ENCODE results near the gene IQGAP1.

Gene IQGAP1

DNA sequence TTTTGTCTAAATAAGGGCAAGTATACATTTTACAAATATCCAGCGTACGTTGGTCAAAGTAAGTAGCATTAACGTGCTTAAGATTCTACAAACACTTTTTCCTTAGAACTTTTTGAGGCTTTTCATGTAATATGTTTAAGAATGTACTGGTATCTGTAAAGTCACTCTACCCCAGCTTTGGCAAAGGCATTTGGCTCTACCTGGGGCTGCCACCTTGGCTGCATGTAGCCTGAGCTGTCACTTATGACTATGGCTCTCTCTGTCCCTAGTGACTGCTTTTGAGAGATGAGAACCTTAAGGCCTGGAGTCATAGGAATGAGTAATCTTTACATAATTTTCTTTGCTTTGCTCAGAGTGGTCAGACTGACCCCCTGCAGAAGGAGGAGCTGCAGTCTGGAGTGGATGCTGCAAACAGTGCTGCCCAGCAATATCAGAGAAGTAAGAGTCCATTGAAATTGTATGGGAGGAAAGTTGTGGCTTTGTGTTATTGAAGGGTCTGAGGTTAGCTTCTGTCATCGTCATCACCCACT is 61.2 kb downstream of the IQGAP1 start:
- TF ChIP-seq, protein P1, sequence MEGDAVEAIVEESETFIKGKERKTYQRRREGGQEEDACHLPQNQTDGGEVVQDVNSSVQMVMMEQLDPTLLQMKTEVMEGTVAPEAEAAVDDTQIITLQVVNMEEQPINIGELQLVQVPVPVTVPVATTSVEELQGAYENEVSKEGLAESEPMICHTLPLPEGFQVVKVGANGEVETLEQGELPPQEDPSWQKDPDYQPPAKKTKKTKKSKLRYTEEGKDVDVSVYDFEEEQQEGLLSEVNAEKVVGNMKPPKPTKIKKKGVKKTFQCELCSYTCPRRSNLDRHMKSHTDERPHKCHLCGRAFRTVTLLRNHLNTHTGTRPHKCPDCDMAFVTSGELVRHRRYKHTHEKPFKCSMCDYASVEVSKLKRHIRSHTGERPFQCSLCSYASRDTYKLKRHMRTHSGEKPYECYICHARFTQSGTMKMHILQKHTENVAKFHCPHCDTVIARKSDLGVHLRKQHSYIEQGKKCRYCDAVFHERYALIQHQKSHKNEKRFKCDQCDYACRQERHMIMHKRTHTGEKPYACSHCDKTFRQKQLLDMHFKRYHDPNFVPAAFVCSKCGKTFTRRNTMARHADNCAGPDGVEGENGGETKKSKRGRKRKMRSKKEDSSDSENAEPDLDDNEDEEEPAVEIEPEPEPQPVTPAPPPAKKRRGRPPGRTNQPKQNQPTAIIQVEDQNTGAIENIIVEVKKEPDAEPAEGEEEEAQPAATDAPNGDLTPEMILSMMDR (conservative IDR thresholded peaks at IDR 0.05): no peak
- TF ChIP-seq ZFX (IDR thresholded peaks at IDR 0.05): no peak
- H3K27ac ChIP-seq: no peak overlapping the region

DNA sequence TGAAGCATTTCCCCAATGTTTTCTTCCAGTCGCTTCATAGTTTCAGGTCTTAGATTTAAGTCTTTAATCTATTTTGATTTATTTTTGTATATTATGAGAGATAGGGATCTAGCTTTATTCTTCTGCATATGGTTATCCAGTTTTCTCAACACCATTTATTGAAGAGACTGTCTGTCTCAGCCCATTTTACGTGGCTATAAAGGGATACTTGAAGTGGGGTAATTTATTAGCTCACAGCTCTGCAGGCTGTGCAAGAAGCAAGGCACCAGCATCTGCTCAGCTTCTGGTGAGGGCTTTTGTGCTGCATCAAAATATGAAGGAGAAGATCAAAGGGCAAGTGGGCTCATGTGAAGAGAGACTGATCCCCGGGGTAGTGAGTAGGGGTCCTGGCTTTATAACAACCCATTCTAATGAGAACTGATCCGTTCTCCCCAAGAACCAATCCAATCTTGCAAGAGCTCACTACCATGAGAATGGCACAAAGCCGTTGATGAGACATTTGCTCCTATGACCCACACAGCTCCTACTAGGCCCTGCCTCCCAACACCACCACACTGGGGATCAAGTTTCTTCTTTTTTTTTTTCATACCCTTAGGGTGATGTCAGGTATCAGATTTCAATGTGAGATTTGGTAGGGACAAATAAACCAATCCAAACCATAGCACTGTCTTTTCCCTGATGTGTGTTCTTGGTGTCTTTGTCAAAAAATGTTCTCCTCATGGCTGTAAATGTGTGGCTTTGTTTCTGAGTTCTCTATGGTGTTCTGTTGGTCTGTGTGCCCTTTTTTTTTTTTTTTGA is 63.2 kb downstream of the IQGAP1 start:
- H3K27ac ChIP-seq: 0 out of 2 replicates have a peak overlapping the region, but pooled peaks have one; percentile 22
- TF ChIP-seq, protein P1 (conservative IDR thresholded peaks at IDR 0.05): no peak
- TF ChIP-seq ZFX (IDR thresholded peaks at IDR 0.05): no peak

DNA sequence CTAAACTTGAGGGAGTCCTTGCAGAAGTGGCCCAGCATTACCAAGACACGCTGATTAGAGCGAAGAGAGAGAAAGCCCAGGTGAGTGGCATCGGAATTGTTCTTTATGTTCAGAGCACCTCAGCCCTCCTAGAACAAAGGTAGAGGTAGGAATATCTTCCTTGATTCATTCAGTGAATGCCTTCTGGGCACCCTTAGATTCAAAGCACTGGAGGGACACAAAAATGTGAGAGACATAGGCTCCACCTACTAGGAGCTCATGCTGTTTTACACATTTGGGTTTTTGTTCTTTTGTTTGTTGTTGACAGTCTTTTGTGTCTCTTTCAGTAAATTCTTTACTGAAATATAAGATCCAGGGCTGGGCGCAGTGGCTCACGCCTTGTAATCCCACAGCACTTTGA is 68.2 kb downstream of the IQGAP1 start:
- H3K27ac ChIP-seq: no peak overlapping the region
- TF ChIP-seq ZFX (IDR thresholded peaks at IDR 0.05): no peak
- TF ChIP-seq, protein P1 (conservative IDR thresholded peaks at IDR 0.05): no peak

DNA sequence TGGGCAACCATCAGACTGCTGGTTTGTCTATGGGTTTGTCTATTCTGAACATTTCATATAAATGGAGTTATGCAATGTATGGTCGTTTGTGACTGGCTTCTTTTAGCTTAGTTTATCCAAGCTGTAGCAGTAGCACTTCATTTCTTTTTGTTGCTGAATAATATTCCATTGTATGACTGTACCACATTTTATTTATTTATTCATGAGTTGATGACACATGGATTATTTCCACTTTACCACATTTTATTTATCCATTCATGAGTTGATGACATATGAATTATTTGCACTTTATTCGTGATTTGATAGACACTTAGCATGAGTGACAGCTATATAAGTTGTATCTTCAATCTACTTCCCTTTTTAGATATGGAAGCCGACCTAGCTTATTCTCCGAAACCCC is 70.0 kb downstream of the IQGAP1 start:
- no peak for TF ChIP-seq ZFX (IDR thresholded peaks at IDR 0.05)
- TF ChIP-seq, protein P1 (conservative IDR thresholded peaks at IDR 0.05): no peak
- H3K27ac ChIP-seq: no peak overlapping the region

DNA sequence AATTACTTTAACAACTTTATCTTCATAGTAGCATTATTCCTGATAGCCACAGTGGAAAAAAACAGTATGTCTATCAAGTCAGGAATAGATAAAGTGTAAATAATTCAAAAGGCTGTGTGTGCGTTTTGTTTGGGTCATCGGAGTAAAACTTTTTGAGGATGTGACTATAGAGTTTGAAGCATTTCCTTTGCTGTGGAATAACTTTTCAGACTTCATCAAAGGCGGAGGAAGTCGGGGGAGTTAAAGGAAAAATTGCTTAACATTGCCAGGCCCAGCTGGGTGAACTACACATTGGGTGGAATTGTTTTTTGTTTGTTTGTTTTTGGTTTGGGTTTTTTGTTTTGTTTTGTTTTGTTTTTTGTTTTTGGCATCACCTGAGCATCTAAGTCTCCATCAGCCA is 71.3 kb downstream of the IQGAP1 start:
- H3K27ac ChIP-seq: no peak overlapping the region
- TF ChIP-seq, protein P1 (conservative IDR thresholded peaks at IDR 0.05): no peak
- TF ChIP-seq ZFX (IDR thresholded peaks at IDR 0.05): no peak

DNA sequence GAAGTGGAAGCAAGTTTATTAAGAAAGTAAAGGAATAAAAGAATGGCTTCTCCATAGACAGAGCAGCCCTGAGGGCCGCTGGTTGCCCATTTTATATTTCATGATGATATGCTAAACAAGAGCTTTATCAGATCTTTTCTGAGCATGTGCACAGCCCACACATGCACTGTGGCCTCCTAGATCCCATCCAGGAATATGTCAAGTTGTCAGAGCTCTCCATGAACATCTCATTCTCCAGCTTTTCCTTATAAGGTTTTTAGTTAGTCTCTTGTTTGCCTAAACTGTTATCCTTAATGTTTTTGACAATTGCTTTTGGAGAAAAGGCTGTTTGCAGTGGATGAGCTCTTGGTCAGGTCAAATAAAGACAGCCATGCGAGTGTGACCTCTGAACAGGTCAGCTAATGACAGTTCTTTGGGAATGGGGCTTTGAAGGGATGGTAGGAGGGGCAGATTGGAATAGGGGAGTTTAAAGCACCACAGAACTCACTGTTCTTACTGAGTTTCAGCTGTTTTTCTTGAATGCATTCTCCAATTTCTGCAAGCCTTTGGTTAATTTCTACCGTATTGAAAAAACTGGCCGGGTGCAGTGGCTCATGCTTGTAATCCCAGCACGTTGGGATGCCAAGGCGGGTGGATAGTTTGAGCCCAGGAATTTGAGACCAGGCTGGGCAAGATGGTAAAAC is 72.2 kb downstream of the IQGAP1 start:
- H3K27ac ChIP-seq: no peak overlapping the region
- TF ChIP-seq, protein P1 (conservative IDR thresholded peaks at IDR 0.05): no peak
- TF ChIP-seq ZFX (IDR thresholded peaks at IDR 0.05): no peak

DNA sequence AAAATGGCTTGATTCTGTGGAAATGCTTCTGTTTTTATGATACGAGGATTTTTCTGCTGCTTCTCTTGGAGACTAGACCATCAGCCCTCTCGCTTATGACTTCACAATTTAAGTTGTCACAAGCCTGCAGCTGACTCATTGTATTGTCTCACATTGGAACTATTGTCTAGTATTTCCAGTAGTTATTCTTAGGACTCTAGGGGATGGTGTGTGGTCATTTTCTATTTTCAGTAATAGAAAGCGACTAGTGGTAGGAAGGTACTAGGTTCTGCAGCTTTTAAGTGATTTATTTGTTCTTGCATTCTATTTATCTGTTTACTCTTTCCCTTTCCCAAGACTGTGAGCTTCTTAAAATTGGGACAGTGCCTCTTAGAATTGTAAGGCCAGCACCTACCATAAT is 75.3 kb downstream of the IQGAP1 start:
- H3K27ac ChIP-seq: no peak overlapping the region
- no peak for TF ChIP-seq ZFX (IDR thresholded peaks at IDR 0.05)
- TF ChIP-seq, protein P1 (conservative IDR thresholded peaks at IDR 0.05): no peak

Data from C4-2B (cell line).